Gastrocnemius medialis (tissue), 4 donors: Measurements from ENCODE around the gene CSNK1G1. TPM values are rescaled to one million over a fixed set of nuclear protein-coding genes. Genes with fewer than 3 reads are reported as not detected.

Experiments used
- ATAC-seq, 2 donors: fragments of 150-250 bp; one replicate each; pipeline ENCODE4 v1.9.1; 2016
- DNase-seq, 2 donors: peaks; one replicate each; pipeline ENCODE4 v3.0.0-alpha.2; 2019
- H3K27ac ChIP-seq, 4 donors: fragments of 200-600 bp; sonication (generic); 1 replicate in 1 of 4; 2 replicates in 3 of 4; pipeline ENCODE4 v1.5.1; 2016 to 2018; ENCODE audit warnings: mild to moderate bottlenecking in 2 of 4, moderate library complexity in 1 of 4
- H3K27me3 ChIP-seq, 3 donors: fragments of 200-600 bp; sonication (generic) in 2 of 3; 1 replicate in 1 of 3; 2 replicates in 2 of 3; pipeline versions ENCODE4 v1.5.1 to v1.6.0; 2016 to 2019; ENCODE audit warnings: mild to moderate bottlenecking in 1 of 3, moderate library complexity in 1 of 3
- H3K36me3 ChIP-seq, 2 donors: fragments of 200-600 bp; sonication (generic) in 1 of 2; one replicate each; pipeline ENCODE4 v1.5.1; 2017 to 2018
- H3K4me1 ChIP-seq, 2 donors: fragments of 200-600 bp; sonication (generic) in 1 of 2; one replicate each; pipeline ENCODE4 v1.5.1; 2016 to 2017; ENCODE audit warnings: mild to moderate bottlenecking in 2 of 2
- H3K4me3 ChIP-seq, 4 donors: fragments of 200-600 bp; sonication (generic) in 3 of 4; 1 replicate in 1 of 4; 2 replicates in 3 of 4; pipeline ENCODE4 v1.5.1; 2016 to 2019; ENCODE audit warnings: mild to moderate bottlenecking in 2 of 4
- H3K9me3 ChIP-seq, 3 donors: fragments of 200-600 bp; sonication (generic) in 2 of 3; 1 replicate in 1 of 3; 2 replicates in 2 of 3; pipeline ENCODE4 v1.5.1; 2016 to 2019
- POLR2A ChIP-seq, 2 donors: fragments of 450-650 bp; IDR thresholded peaks; one replicate each; pipeline ENCODE4 v1.6.1; 2017; ENCODE audit warnings: antibody characterized with exemption in 2 of 2, mild to moderate bottlenecking in 2 of 2, moderate library complexity in 2 of 2
- in situ Hi-C, 4 donors: fragments of 200-750 bp; cut with MboI; loops; one replicate each; pipeline versions ENCODE4 v1.15.0 to v1.8.0; 2017; ENCODE audit warnings: low sequenced_read_pairs in 4 of 4
- intact Hi-C: fragments of 100-400 bp; cut with DNase I; formaldehyde crosslinking; loops from one replicate; pipeline ENCODE4 v1.15.1; 2023; ENCODE audit warnings: low total_unique reads
- total RNA-seq, 4 donors: library from RNA; depleted of rRNA; stranded (reverse); fragments of >200 nt; gene quantifications; one replicate each; pipeline versions ENCODE4 v1.1.0 to v1.2.3, GENCODE V29; 2016
- TF ChIP-seq, protein P1 (sequence below), 5 experiments: fragments of 450-650 bp in 3 of 5; fragments of 200-600 bp in 2 of 5; sonication (generic) in 2 of 5; IDR thresholded peaks in 4 of 5; conservative IDR thresholded peaks in 1 of 5; 1 replicate in 4 of 5; 2 replicates in 1 of 5; pipeline ENCODE4 v1.5.1; 2016 to 2019; ENCODE audit warnings: antibody characterized with exemption in 5 of 5, mild to moderate bottlenecking in 3 of 5, moderate library complexity in 3 of 5

The CSNK1G1 gene
- total RNA-seq, 4 donors from 2014 or later, result 5.3 to 26.6 (median 6.5) TPM

DNA sequence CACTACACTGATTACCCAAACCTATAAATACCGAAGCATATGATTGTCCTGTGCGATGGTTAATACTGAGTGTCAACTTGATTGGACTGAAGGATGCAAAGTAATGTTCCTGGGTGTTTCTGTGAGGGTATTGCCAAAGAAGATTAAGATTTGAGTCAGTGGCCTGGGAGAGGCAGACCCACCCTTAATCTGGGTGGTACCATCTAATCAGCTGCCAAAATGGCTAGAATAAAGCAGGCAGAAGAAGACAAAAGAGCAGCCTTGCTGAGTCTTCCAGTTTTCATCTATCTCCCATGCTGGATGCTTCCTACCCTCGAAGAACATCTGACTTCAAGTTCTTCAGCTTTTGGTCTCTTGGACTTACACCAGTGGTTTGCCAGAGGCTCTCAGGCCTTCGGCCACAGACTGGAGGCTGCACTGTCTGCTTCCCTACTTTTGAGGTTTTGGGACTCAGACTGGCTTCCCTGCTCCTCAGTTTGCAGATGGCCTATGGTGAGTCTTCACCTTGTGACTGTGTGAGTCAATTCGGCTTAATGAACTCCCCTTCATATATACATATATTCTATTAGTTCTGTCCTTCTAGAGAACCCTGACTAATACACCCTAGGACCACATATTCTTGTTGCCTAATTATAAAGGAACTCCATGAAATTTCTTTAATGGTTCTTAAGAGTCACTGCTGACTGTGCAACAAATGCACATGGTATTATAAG, 31.7 kb downstream of the CSNK1G1 start:
- no peaks in the 10 kb centered on the region for H3K9me3 ChIP-seq
- H3K4me3 ChIP-seq, result no peak overlapping the region
- ATAC-seq (no peak), DNase-seq (no peak)
- no peaks in the 10 kb centered on the region for H3K36me3 ChIP-seq
- H3K4me1 ChIP-seq, result no peaks in the 10 kb centered on the region
- intact Hi-C loops (no loop called here), in situ Hi-C loops (no loop called here)
- H3K27ac ChIP-seq, result no peak overlapping the region
- TF ChIP-seq POLR2A (IDR thresholded peaks at IDR 0.05), result no peak
- no peaks in the 10 kb centered on the region for H3K27me3 ChIP-seq

GRCh38 chr15:64315216-64315615, 40.8 kb downstream of the CSNK1G1 start:
- ATAC-seq, result no peak
- TF ChIP-seq POLR2A (IDR thresholded peaks at IDR 0.05), result no peak
- TF ChIP-seq, protein P1, sequence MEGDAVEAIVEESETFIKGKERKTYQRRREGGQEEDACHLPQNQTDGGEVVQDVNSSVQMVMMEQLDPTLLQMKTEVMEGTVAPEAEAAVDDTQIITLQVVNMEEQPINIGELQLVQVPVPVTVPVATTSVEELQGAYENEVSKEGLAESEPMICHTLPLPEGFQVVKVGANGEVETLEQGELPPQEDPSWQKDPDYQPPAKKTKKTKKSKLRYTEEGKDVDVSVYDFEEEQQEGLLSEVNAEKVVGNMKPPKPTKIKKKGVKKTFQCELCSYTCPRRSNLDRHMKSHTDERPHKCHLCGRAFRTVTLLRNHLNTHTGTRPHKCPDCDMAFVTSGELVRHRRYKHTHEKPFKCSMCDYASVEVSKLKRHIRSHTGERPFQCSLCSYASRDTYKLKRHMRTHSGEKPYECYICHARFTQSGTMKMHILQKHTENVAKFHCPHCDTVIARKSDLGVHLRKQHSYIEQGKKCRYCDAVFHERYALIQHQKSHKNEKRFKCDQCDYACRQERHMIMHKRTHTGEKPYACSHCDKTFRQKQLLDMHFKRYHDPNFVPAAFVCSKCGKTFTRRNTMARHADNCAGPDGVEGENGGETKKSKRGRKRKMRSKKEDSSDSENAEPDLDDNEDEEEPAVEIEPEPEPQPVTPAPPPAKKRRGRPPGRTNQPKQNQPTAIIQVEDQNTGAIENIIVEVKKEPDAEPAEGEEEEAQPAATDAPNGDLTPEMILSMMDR (IDR thresholded peaks at IDR 0.05 in 4 of 5, conservative IDR thresholded peaks at IDR 0.05 in 1 of 5), result no peak
- Histone ChIP-seq H3K27ac (no peak overlapping the region), H3K9me3 (no peaks in the 10 kb centered on the region), H3K4me3 (no peak overlapping the region), H3K36me3 (no peaks in the 10 kb centered on the region), H3K27me3 (no peaks in the 10 kb centered on the region), H3K4me1 (peaks cover 7% of the 10 kb centered on the region in 2 donors)
- intact Hi-C loops, result no loop called here
- in situ Hi-C loops, result no loop called here
- DNase-seq, result no peak

GRCh38 chr15:64314456-64314855, 41.5 kb downstream of the CSNK1G1 start:
- in situ Hi-C loops, result no loop called here
- H3K36me3 ChIP-seq, result no peaks in the 10 kb centered on the region
- no peaks in the 10 kb centered on the region for H3K27me3 ChIP-seq
- no peak for TF ChIP-seq POLR2A (IDR thresholded peaks at IDR 0.05)
- TF ChIP-seq, protein P1 (IDR thresholded peaks at IDR 0.05 in 4 of 5, conservative IDR thresholded peaks at IDR 0.05 in 1 of 5), result no peak
- H3K27ac ChIP-seq, result no peak overlapping the region
- no peak overlapping the region for H3K4me3 ChIP-seq
- DNase-seq (no peak), ATAC-seq (no peak)
- no peaks in the 10 kb centered on the region for H3K9me3 ChIP-seq
- intact Hi-C loops, result no loop called here
- peaks cover 7% of the 10 kb centered on the region in 2 donors for H3K4me1 ChIP-seq

DNA sequence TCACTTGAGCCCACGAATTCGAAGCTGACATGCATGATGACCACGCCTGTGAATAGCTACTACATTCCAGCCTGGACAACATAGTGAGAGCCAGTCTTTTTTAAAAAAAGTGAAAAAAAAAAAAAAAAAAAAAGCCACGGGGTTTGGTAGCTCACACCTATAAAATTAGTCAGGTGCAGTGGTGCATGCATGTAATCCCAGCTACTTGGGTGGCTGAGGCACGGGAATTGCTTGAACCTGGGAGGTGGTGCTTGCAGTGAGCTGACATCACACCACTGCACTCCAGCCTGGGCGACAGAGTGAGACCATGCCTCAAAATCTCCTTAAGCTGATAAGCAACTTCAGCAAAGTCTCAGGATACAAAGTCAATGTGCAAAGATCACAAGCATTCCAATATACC, 44.4 kb downstream of the CSNK1G1 start:
- no peaks in the 10 kb centered on the region for H3K27me3 ChIP-seq
- in situ Hi-C loops (no loop called here), intact Hi-C loops (no loop called here)
- DNase-seq, result no peak
- TF ChIP-seq, protein P1 (IDR thresholded peaks at IDR 0.05 in 4 of 5, conservative IDR thresholded peaks at IDR 0.05 in 1 of 5), result no peak
- TF ChIP-seq POLR2A (IDR thresholded peaks at IDR 0.05), result no peak
- H3K4me3 ChIP-seq, result no peak overlapping the region
- H3K36me3 ChIP-seq, result no peaks in the 10 kb centered on the region
- no peak overlapping the region for H3K27ac ChIP-seq
- no peaks in the 10 kb centered on the region for H3K9me3 ChIP-seq
- ATAC-seq, result no peak
- peaks cover 7% of the 10 kb centered on the region in 2 donors for H3K4me1 ChIP-seq

DNA sequence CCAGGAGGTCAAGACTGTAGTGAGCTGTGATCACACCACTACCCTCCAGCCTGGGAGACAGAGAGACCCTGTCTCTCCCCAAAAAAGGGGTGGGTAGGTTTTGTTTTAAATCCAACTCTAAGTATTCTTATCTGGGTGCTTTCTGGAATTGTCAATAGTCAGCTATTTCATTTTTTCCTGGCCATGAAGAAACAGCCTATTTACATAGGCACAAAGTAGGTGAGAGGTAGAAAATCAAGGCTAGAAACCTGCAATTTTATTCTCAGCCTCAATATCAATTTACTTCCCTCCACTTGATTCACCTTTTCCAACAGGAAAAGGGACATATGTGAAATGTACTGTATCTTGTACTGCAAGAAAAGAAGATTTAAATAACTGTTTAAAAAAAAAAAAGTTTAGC, 45.9 kb downstream of the CSNK1G1 start:
- H3K4me1 ChIP-seq, result peaks cover 6 to 7% of the 10 kb centered on the region in 2 donors
- in situ Hi-C loops, result no loop called here
- no peaks in the 10 kb centered on the region for H3K9me3 ChIP-seq
- DNase-seq (no peak), ATAC-seq (no peak)
- intact Hi-C loops, result no loop called here
- H3K4me3 ChIP-seq, result no peak overlapping the region
- no peak overlapping the region for H3K27ac ChIP-seq
- TF ChIP-seq, protein P1 (IDR thresholded peaks at IDR 0.05 in 4 of 5, conservative IDR thresholded peaks at IDR 0.05 in 1 of 5), result no peak
- TF ChIP-seq POLR2A (IDR thresholded peaks at IDR 0.05), result no peak
- H3K27me3 ChIP-seq, result no peaks in the 10 kb centered on the region
- no peaks in the 10 kb centered on the region for H3K36me3 ChIP-seq
